HG02938 (cell line): ENCODE data around the gene ADCY9.
"Not testable (repeated sequence)": the region's sequence is repeated elsewhere in the genome, so short reads cannot be mapped to it uniquely, and the experiment has no call there.

Source experiments
- ATAC-seq: cut with Tn5 transposase; IDR thresholded peaks from one replicate; pipeline ENCODE4 v1.9.1; 2021; ENCODE audit warnings: mild to moderate bottlenecking, moderate library complexity; ENCODE audit not compliant: unreplicated experiment

The ADCY9 gene

DNA sequence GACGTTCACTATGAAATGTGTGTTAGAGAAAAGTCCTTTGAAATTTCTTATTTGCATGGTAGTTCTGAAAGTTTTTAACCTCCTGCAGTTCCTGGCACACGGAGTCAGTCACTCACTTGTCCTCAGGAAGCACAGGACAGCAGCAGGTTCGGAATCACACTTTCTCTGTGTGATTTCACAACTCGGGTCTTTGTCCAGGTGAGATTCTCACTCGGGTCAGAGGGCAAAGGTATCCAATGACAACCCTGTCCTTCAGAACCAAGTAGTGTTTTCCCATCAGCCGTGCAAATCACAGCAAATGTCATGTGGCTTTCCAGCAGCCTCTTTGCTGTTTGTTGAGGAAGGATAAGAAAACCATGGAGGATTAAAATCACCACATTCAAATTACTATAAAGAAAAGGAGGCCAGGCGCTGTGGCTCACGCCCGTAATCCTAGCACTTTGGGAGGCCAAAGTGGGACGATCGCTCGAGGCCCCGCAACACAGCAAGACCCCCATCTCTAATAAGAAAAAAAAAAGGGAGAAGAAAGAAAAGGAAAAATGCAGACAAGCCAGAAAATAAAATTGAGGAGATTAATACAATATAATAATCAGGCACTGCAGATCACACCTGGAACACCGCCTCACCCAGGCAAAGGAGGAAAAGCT lies 22.0 kb downstream of the ADCY9 start:
- no peak for ATAC-seq

GRCh38 chr16:4093495-4094126 lies 22.6 kb downstream of the ADCY9 start:
- ATAC-seq, result no peak

GRCh38 chr16:4092547-4093265 lies 23.5 kb downstream of the ADCY9 start:
- no peak for ATAC-seq

- ATAC-seq, result no peak
Measured at GRCh38 chr16:4091240-4092012, 24.8 kb downstream of the ADCY9 start.

GRCh38 chr16:4090351-4090851 lies 25.8 kb downstream of the ADCY9 start:
- ATAC-seq, result no peak

DNA sequence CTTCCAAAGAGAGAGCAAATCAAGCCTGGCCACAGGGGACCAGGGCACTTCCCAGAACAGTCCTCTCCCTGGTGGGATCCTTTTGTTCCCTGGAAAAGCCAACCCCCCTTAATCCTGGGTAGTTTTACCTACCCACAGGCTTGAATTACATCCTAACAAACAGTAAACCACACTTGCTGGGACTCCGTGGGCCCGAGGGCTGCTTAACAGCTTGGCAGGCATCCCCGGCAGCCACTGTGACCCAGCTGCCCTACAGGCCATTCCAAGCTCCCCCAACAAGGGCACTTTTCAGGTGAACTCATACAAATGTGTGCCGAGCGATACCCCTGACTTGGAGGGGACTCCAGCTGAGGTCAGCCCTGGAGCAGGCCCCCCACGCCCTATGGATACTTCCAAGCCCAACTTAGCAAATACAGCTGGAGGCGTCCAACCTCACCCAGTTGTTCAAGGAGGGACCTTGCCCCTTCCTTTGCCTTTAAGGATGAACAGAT lies 26.4 kb downstream of the ADCY9 start:
- no peak for ATAC-seq

DNA sequence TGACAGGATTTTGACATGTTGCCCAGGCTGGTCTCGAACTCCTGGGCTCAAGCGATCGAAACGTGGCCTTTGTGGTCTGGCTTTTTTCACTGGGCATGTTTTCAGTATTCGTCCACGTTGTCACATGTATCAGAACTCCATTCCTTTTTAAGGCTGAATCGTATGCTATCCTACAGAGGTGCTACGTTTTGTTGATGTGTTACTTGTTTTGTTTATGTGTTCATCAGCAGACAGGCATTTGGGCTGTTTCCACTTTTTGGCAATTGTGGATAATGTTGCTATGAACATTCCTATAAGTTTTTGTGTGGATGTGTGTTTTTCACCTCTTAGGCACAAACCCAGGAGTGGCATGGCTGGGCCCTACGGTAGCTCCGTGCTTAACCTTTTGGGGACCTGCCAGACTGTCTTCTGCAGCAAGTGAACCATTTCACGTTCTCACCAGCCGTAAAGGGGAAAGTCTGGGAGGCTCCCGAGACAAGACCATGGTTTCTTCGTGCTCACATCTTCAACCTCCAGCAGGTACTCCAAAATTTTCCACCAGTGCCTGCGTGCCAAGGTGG lies 26.9 kb downstream of the ADCY9 start:
- no peak for ATAC-seq

GRCh38 chr16:4087990-4088577 lies 28.2 kb downstream of the ADCY9 start:
- no peak for ATAC-seq

DNA sequence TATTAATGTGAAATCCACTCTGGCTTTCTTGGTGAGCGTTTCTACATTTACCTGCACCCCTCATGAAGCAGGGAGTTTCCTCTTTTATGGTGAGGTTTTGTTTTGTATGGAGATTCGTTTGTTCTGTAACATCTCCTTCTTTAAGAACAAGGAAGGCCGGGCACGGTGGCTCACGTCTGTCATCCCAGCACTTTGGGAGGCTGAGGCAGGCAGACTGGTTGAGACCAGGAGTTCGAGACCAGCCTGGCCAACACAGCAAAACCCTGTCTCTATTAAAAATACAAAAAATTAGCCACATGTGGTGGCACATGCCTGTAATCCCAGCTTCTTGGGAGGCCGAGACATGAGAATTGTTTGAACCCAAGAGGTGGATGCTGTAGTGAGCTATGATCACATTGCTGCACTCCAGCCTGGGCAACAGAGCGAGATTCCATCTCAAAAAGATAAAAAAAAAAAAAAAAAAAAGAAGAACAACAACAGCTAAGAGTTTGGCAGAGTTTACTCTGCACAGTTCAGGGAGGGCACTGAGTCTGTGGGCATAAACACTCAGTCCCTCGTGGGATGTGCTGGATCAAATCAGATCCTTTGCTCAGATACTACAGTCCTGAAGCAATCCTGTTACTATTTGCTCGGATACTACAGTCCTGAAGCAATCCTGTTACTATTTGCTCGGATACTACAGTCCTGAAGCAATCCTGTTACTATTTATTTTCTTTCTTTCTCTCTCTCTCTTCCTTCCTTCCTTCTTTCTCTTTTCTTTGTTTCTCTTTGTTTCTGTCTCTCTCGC lies 28.9 kb downstream of the ADCY9 start:
- no peak for ATAC-seq

GRCh38 chr16:4086153-4086552 lies 30.1 kb downstream of the ADCY9 start:
- ATAC-seq, result no peak

DNA sequence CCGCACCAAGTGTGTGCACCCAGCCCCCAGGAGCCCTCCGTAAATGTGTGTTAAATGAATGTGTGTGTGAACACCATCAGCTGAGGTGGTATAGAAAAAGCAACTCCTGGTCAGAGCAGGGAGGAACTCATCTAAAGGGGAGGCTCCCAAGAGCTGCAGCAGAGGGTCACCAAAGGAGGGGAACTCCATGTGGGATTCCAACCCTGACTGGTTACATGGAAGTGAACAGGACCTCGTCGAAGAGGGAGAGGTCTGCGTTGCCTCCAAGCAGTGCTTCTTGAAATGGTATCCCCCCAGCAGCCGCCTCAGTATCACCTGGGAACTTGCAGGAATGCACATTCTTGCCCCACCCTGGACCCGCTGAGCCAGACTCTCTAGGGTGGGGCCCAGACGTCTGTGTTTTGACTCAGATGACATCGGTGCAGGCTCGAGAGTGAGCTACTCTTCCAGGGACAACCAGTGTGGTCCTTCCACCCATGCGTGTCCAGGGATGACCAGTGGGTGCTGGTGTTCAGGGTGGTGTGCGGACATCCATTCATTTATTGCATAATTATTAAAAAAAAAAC lies 30.8 kb downstream of the ADCY9 start:
- ATAC-seq, result no peak

GRCh38 chr16:4083347-4083870 lies 32.8 kb downstream of the ADCY9 start:
- no peak for ATAC-seq

DNA sequence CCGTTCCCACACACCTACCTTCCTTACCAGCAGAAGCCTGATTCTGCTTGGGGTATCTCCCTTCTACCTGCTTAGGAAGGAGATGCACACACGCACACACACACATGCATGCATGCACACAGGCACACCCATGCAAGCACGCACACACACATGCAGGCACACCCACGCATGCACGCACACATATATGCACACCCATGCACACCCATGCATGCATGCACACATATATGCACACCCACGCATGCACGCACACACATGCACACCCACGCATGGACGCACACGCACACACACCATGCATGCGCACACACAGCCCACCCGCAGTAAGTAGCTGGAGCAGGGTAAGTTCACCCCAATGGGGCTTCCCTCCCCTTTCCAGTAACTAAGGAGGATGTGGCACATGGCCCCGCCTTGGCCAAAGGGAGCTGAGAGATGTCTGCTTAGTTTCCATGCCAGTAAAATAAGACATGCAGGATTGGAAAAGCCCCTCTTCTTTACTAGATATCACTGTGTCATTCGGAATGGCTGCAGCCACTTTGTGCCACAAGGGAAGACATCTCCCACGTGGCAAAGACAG lies 33.7 kb downstream of the ADCY9 start:
- no peak for ATAC-seq

DNA sequence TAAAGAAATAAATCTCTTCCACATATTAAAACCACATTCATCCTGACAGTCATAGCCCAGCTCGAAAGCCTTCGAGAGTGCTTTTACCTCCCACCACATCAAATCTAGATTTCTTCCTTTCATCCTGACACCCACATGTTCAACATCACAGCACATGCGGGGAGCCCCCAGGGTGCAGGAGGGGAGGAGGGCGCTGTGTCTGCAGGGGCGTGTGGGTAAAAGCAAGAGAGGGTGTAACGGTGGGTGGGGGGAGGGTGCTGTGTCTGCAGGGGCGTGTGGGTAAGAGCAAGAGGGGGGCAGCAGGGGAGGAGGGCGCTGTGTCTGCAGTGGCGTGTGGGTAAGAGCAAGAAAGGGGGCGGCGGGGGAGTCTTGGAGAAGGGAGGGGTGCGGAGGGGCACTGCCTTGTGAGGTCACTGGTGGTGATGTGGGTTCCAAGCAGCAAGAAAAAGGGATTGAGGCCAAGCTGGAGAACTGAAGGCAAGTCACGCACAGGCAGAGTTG lies 34.7 kb downstream of the ADCY9 start:
- no peak for ATAC-seq

- no peak for ATAC-seq
Measured at GRCh38 chr16:4081047-4081446, 35.2 kb downstream of the ADCY9 start.

DNA sequence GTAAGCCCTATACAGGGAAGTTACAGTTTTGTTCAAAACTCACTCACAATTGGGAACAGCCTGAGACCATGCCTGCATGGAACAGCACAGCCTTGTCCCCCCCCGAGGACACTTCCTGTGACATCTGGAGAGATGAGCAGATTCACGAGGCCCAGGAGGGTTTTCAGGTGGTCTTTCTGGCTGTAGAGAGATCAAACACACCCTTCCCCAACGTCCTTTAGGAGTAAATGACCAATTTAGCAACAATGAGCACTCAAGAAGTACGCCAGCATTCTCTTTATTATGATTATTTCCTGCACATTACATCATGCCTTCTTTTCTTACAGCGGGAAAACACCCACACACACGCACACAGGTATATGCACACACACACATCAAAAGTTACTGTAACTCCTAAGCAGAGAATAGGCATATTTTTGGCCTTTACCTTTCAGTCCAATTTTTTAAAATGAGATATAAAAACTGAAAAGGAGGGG lies 39.0 kb downstream of the ADCY9 start:
- no peak for ATAC-seq

GRCh38 chr16:4075534-4075933 lies 40.7 kb downstream of the ADCY9 start:
- no peak for ATAC-seq

GRCh38 chr16:4073150-4073549 lies 43.1 kb downstream of the ADCY9 start:
- ATAC-seq, result not testable (repeated sequence)
